ENCODE results near the gene CYP4F11.
"Not testable (repeated sequence)": the region's sequence is repeated elsewhere in the genome, so short reads cannot be mapped to it uniquely, and the experiment has no call there.

The CYP4F11 gene, protein sequence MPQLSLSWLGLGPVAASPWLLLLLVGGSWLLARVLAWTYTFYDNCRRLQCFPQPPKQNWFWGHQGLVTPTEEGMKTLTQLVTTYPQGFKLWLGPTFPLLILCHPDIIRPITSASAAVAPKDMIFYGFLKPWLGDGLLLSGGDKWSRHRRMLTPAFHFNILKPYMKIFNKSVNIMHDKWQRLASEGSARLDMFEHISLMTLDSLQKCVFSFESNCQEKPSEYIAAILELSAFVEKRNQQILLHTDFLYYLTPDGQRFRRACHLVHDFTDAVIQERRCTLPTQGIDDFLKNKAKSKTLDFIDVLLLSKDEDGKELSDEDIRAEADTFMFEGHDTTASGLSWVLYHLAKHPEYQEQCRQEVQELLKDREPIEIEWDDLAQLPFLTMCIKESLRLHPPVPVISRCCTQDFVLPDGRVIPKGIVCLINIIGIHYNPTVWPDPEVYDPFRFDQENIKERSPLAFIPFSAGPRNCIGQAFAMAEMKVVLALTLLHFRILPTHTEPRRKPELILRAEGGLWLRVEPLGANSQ

DNA sequence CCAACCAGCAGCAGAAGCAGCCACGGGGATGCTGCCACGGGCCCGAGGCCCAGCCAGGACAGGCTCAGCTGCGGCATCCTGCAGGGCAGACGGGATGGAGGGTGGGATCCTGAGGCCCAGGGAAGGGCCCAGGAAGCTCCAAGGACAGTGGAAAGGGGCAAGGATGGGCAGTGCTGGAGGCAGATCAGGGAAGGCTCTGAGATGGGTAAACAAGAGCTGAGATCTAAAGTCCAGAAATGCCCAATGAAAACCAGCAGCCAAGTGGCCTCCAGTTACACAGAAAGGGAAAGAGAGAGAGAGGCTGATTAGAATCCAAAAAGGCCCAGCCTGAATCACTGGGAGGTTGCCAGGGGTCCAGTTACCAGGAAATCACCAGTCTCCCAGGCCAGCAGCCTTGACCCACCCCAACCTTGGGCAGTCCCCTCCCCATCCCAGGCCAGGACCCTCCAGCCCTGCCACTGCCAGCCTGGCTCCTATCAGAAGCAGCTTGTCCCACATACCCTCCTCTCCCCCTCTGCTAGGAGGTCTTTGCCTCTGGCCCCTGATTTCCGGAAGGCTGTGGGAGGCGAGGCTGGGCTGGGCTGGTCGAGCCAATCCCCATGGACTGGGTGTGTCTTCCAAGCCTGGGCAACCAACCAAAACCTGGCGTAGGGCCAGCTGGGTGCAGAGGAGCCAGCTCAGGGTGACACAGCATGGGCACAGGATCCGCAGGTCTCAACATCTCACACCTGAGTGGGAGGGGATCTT, at the start of gene CYP4F11:
CYP4F11 (minus strand) TSS at position 198 of the 747 bp plus-strand sequence; CDS start at position 77, 121 bp downstream.
- TF ChIP-seq CTCF (IDR thresholded peaks at IDR 0.05; ENCODE audit: low read depth, low read length), result no peak
- no peak within 1 kb of the TSS for H3K4me3 ChIP-seq (replicated peaks in 1 of 2; ENCODE audit: low read depth in 2 of 2, low read length in 2 of 2)
- DNase-seq (ENCODE audit: low read depth in 2 of 2), result peak in 1 of 2 donors; percentile 5

GRCh38 chr19:15979293-15979692, 45.0 kb upstream of the CYP4F11 start:
- DNase-seq (ENCODE audit: low read depth in 2 of 2), result no peak
- TF ChIP-seq CTCF (IDR thresholded peaks at IDR 0.05; ENCODE audit: low read depth, low read length), result no peak
- H3K4me3 ChIP-seq (replicated peaks in 1 of 2; ENCODE audit: low read depth in 2 of 2, low read length in 2 of 2), result no peak overlapping the region

DNA sequence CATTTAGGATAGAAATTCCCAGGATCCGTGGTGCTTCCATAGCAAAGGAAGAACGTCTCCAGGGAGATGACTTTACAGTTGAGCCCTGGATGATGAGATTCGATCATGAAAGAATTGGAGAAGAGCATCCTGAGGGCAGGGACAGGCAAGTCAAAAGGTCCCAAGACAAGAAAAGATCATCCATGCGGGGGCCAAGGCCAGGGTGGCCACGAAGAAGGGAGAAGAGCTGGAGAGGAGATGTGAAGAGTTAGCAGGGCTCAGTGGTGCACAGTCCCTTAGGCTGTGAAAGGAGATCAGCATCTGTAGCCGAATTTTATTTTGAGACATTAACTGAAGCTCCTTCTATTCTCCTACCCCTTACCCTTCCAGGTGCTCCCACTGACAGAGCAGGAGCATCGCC, 43.4 kb upstream of the CYP4F11 start:
- TF ChIP-seq CTCF (IDR thresholded peaks at IDR 0.05; ENCODE audit: low read depth, low read length), result no peak
- H3K4me3 ChIP-seq (replicated peaks in 1 of 2; ENCODE audit: low read depth in 2 of 2, low read length in 2 of 2), result no peak overlapping the region
- no peak for DNase-seq (ENCODE audit: low read depth in 2 of 2)

DNA sequence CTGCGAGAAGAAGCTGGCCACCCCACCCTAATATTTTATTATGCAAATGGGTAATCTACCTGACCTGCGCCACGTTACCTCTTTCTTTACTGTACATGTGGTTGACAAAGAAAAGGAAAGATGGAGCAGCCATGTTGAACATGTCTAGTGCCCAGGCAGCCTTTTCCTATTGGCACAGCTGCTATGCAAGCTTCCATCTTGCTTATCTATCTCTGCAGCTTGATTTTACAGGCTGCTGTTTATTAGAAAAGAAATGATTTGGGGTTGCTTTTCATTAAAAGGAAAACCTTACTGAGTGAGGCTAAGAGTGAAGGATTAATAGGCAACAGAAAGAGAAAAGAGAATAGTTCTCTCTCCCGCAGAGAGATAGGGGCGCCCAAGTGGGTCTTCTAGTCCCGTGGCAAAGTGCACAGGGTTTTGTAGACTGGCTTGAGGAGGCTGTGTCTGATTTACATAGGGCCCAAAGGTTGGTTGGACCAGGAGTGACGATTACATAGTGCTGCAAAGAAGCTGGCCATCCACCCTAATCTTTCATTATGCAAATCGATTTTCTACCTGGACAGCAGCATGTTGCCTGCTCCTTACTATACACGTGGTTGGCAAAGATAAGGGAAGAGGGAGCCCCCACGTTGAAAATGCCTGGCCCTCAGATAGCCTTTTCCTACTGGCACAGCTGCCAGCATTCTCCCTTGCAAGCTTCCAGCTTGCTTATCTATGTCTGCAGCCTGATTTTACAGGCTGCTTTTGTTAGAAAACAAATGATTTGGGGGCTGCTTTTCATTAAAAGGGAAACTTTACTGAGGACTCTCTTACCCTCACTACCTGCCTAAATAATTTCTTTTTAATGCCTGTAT, 42.7 kb upstream of the CYP4F11 start:
- H3K4me3 ChIP-seq (replicated peaks in 1 of 2; ENCODE audit: low read depth in 2 of 2, low read length in 2 of 2), result no peak overlapping the region
- no peak for TF ChIP-seq CTCF (IDR thresholded peaks at IDR 0.05; ENCODE audit: low read depth, low read length)
- DNase-seq (ENCODE audit: low read depth in 2 of 2), result no peak

- no peak for DNase-seq (ENCODE audit: low read depth in 2 of 2)
- no peak overlapping the region for H3K4me3 ChIP-seq (replicated peaks in 1 of 2; ENCODE audit: low read depth in 2 of 2, low read length in 2 of 2)
- TF ChIP-seq CTCF (IDR thresholded peaks at IDR 0.05; ENCODE audit: low read depth, low read length), result no peak
Observed at GRCh38 chr19:15974856-15975255, 40.5 kb upstream of the CYP4F11 start.

DNA sequence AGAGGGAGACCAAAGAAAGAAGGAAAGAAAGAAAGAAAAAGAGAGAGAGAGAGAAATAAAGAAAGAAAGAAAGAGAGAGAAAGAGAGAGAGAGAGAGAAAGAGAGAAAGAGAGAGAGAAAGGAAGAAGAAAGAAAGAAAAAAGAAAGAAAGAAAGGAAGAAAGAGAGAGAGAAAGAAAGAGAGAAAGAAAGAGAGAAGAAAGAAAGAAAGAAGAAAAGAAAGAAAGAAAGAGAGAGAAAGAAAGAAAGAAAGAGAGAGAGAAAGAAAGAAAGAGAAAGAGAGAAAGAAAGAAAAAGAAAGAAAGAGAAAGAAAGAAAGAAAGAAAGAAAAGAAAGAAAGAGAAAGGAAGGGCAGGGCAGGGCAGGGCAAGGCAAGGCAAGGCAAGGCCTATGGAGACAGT, 37.7 kb upstream of the CYP4F11 start:
- not testable (repeated sequence) for DNase-seq (ENCODE audit: low read depth in 2 of 2); H3K4me3 ChIP-seq (replicated peaks in 1 of 2; ENCODE audit: low read depth in 2 of 2, low read length in 2 of 2)
